Liver (tissue), 3 donors: ENCODE results near the gene MTHFD1L.

ENCODE experiments used
- CTCF ChIP-seq: fragments of 150-350 bp; IDR thresholded peaks from 2 replicates; pipeline ENCODE4 v1.5.1; 2017; ENCODE audit warnings: improper control_type of control experiment, low read depth, low read length; ENCODE audit not compliant: missing input control
- EGR1 ChIP-seq, 2 donors: IDR thresholded peaks; 2 replicates each; pipeline ENCODE4 v1.6.1; 2016 to 2018; ENCODE audit warnings: antibody characterized with exemption in 2 of 2, low read depth in 2 of 2
- FOXA1 ChIP-seq: IDR thresholded peaks from 2 replicates; pipeline ENCODE4 v1.6.1; 2016; ENCODE audit warnings: antibody characterized with exemption
- FOXA2 ChIP-seq: IDR thresholded peaks from 2 replicates; pipeline ENCODE4 v1.6.1; 2016; ENCODE audit warnings: antibody characterized with exemption
- GABPA ChIP-seq, 2 donors: IDR thresholded peaks in 1 of 2; conservative IDR thresholded peaks in 1 of 2; 2 replicates each; pipeline ENCODE4 v1.6.1; 2016; ENCODE audit warnings: antibody characterized with exemption in 2 of 2, mild to moderate bottlenecking in 1 of 2, moderate library complexity in 1 of 2
- HNF4A ChIP-seq, 2 donors: conservative IDR thresholded peaks; 2 replicates each; pipeline ENCODE4 v1.6.1; 2016; ENCODE audit warnings: antibody characterized with exemption in 2 of 2, mild to moderate bottlenecking in 2 of 2
- JUND ChIP-seq, 2 donors: IDR thresholded peaks; 2 replicates each; pipeline ENCODE4 v1.6.1; 2016; ENCODE audit warnings: antibody characterized with exemption in 2 of 2
- RAD21 ChIP-seq, 2 donors: IDR thresholded peaks; 2 replicates each; pipeline ENCODE4 v1.6.1; 2016; ENCODE audit warnings: antibody characterized with exemption in 2 of 2, mild to moderate bottlenecking in 2 of 2
- REST ChIP-seq: IDR thresholded peaks from 2 replicates; pipeline ENCODE4 v1.6.1; 2016; ENCODE audit warnings: antibody characterized with exemption, mild to moderate bottlenecking
- SP1 ChIP-seq: IDR thresholded peaks from 2 replicates; pipeline ENCODE4 v1.6.1; 2018; ENCODE audit warnings: antibody characterized with exemption, mild to moderate bottlenecking
- YY1 ChIP-seq: IDR thresholded peaks from 2 replicates; pipeline ENCODE4 v1.6.1; 2016; ENCODE audit warnings: antibody characterized with exemption, mild to moderate bottlenecking
- TF ChIP-seq, protein P1 (sequence below): IDR thresholded peaks from 2 replicates; pipeline ENCODE4 v1.6.1; 2016; ENCODE audit warnings: antibody characterized with exemption
- TF ChIP-seq, protein P2 (sequence below): IDR thresholded peaks from 2 replicates; pipeline ENCODE4 v1.6.1; 2016; ENCODE audit warnings: antibody characterized with exemption
- donor health status: healthy.
- donor health status: healthy.

DNA sequence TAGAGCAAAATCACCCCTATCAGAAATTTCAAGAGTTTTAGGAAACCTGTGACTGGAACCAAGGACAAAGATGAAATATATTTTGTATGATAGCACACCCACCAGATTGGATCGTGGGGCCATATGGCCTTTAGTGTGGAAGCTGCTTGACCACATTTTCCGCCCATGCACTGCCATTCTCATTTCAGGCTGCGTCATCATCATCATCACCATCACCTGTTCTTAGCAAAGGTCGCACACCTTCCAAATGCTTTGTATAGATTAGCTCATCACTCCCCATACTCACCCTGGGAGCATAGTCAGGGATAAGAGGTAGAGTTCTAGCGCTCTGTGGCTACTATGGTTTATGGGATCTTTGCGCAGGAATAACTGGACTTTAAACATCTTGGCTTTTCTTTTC is 185.7 kb downstream of the MTHFD1L start:
- no peak for TF ChIP-seq CTCF
- no peak for TF ChIP-seq YY1
- TF ChIP-seq HNF4A (conservative IDR thresholded peaks at IDR 0.05) = no peak
- no peak for TF ChIP-seq REST
- TF ChIP-seq, protein P1, sequence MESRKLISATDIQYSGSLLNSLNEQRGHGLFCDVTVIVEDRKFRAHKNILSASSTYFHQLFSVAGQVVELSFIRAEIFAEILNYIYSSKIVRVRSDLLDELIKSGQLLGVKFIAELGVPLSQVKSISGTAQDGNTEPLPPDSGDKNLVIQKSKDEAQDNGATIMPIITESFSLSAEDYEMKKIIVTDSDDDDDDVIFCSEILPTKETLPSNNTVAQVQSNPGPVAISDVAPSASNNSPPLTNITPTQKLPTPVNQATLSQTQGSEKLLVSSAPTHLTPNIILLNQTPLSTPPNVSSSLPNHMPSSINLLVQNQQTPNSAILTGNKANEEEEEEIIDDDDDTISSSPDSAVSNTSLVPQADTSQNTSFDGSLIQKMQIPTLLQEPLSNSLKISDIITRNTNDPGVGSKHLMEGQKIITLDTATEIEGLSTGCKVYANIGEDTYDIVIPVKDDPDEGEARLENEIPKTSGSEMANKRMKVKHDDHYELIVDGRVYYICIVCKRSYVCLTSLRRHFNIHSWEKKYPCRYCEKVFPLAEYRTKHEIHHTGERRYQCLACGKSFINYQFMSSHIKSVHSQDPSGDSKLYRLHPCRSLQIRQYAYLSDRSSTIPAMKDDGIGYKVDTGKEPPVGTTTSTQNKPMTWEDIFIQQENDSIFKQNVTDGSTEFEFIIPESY = no peak
- TF ChIP-seq RAD21 (IDR thresholded peaks at IDR 0.05) = no peak
- no peak for TF ChIP-seq FOXA2
- no peak for TF ChIP-seq EGR1 (IDR thresholded peaks at IDR 0.05; ENCODE audit: low read depth in 2 of 2)
- no peak for TF ChIP-seq SP1
- TF ChIP-seq, protein P2, sequence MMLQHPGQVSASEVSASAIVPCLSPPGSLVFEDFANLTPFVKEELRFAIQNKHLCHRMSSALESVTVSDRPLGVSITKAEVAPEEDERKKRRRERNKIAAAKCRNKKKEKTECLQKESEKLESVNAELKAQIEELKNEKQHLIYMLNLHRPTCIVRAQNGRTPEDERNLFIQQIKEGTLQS = no peak
- TF ChIP-seq GABPA (IDR thresholded peaks at IDR 0.05 in 1 of 2, conservative IDR thresholded peaks at IDR 0.05 in 1 of 2) = no peak
- no peak for TF ChIP-seq JUND (IDR thresholded peaks at IDR 0.05)
- TF ChIP-seq FOXA1 = no peak
